Left forelimb (tissue), 1 donor: ENCODE data around the gene WNT16.

Experiments
- DNase-seq: peaks from one replicate; pipeline ENCODE4 v3.0.0-alpha.2; 2018; ENCODE audit warnings: low spot score

Gene WNT16

GRCh38 chr7:121344093-121344492, 15.3 kb downstream of the WNT16 start:
- DNase-seq = no peak

GRCh38 chr7:121344497-121344896, 15.7 kb downstream of the WNT16 start:
- DNase-seq = no peak

GRCh38 chr7:121351682-121352081, 22.9 kb downstream of the WNT16 start:
- no peak for DNase-seq

- DNase-seq = no peak
Measured at GRCh38 chr7:121352323-121352722, 23.5 kb downstream of the WNT16 start.

GRCh38 chr7:121355574-121355973, 26.8 kb downstream of the WNT16 start:
- DNase-seq = no peak

- DNase-seq = no peak
Measured at GRCh38 chr7:121360564-121360963, 31.8 kb downstream of the WNT16 start.

GRCh38 chr7:121366852-121367431, 38.1 kb downstream of the WNT16 start:
- DNase-seq = no peak

GRCh38 chr7:121369462-121369861, 40.7 kb downstream of the WNT16 start:
- no peak for DNase-seq

- no peak for DNase-seq
Measured at GRCh38 chr7:121371367-121371766, 42.6 kb downstream of the WNT16 start.

- no peak for DNase-seq
Measured at GRCh38 chr7:121371883-121372282, 43.1 kb downstream of the WNT16 start.

- DNase-seq = no peak
Measured at GRCh38 chr7:121372376-121373010, 43.7 kb downstream of the WNT16 start.

- DNase-seq = no peak
Measured at GRCh38 chr7:121373177-121373576, 44.4 kb downstream of the WNT16 start.

GRCh38 chr7:121376979-121377378, 48.2 kb downstream of the WNT16 start:
- no peak for DNase-seq

GRCh38 chr7:121379930-121380329, 51.1 kb downstream of the WNT16 start:
- DNase-seq = no peak

GRCh38 chr7:121382473-121382872, 53.7 kb downstream of the WNT16 start:
- no peak for DNase-seq

GRCh38 chr7:121383235-121383910, 54.6 kb downstream of the WNT16 start:
- no peak for DNase-seq

GRCh38 chr7:121384265-121384664, 55.5 kb downstream of the WNT16 start:
- no peak for DNase-seq

- DNase-seq = no peak
Measured at GRCh38 chr7:121385056-121385799, 56.4 kb downstream of the WNT16 start.

- DNase-seq = no peak
Measured at GRCh38 chr7:121385800-121386179, 57.0 kb downstream of the WNT16 start.

GRCh38 chr7:121388950-121389349, 60.1 kb downstream of the WNT16 start:
- DNase-seq = no peak

GRCh38 chr7:121390109-121390508, 61.3 kb downstream of the WNT16 start:
- DNase-seq = no peak

- DNase-seq = no peak
Measured at GRCh38 chr7:121390617-121391016, 61.8 kb downstream of the WNT16 start.
